Kidney glomerular epithelial cell (primary cell): ENCODE data around the gene VCAM1.
"Not testable (repeated sequence)": the region's sequence is repeated elsewhere in the genome, so short reads cannot be mapped to it uniquely, and the experiment has no call there.

Experiments
- DNase-seq: peaks from one replicate; lab custom pipeline; 2025; lab: John Stamatoyannopoulos, UW

Gene VCAM1

DNA sequence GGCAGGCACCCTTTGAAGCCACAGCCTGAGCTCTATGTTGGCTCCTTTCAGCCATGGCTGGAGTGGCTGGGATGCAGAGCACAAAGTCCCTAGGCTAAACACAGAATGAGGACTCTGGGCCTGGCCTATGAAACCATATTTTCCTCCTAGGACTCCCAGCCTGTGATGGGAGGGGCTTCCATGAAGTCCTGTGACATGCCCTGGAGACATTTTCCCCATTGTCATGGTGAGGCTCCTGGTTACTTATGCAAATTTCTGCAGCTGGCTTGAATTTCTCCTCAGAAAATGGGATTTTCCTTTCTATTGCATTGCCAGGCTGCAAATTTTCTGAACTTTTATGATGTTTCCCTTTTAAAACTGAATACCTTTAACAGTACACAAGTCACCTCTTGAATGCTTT lies 61.3 kb downstream of the VCAM1 start:
- DNase-seq: no peak

DNA sequence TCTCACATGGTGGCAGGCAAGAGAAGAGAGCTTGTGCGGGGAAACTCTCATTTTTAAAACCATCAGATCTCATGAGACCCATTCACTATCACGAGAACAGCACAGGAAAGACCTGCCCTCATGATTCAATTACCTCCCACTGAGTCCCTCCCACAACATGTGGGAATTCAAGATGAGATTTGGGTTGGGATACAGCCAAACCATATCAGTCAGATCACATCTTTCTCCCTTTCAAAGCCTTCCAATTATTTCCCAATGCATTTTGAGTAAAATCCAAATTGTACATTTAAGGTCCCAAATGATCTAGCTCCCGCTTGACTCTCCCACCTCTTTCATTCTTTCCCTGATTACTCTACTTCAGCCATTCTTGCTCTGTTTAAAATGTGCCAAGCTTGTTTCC lies 62.2 kb downstream of the VCAM1 start:
- DNase-seq: not testable (repeated sequence)

DNA sequence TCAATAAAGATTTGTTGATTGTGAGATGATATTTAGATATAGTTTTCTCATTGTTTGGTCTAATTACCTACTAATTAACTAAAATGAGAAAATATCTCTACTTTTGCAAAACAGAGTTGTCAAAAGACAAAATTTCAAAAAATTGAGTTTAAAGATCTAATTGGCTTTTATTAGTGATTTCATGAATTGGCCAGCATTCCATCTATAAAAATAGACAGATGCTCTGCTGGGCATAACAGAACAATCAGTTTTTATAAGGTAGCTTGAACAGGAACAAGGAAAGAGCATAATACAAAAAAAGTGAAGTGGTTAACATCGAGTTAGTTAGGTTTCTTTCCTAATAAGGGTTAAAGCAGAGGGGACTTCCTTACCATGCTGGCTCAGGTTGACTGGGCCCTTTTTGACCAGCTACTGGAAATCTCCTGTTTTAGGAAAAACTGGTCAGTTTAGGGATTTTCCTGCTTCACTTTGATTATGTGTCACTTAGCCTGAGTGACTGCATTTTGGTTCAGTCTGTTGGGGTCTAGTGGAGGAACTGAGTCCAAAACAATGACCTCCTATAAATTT lies 63.0 kb downstream of the VCAM1 start:
- no peak for DNase-seq

DNA sequence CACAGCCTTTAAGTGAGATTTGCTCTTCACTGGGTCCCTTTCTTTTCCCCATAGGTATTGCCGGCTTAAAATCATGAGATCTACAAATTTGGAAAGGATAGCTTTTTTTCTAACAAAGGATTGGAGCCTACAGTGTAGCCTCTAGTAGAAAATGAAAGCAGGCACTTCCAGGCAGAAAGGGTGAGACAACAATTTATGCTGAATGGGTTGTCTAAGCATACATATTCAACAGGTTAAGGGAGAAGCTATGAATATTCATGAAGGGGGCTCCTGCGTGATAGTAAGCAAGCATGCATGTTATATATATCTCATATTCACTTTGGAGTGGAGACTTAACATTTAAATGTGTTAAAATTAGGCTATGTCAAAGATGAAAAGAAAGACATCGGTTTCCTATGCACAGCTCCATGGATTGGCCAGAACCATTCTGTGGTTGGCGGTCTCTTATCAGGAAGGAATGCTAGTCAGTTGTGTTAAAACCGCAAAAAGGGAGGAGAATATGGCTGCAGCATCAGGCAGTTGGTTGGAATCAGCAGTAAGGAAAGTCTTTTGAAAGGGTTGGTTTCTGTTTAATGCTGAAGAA lies 66.0 kb downstream of the VCAM1 start:
- DNase-seq: no peak

DNA sequence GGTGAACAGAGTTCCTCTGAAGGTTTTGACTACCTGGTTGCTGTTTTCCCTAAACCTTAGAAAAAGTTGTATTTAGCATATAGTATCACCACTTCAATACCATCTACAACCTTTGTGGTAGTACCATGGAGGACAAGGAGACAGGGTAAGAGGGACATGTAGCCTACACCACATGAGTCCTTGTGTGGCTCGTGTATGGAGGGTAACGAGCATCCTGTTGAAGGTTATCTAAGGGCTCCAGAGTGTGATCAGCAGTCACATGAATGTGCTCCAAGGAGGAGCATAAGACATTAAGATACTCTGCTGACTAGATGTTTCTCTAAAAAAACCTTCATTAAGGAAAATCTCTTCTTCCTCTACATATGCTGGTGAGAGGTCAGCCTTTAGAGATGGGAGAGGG lies 67.3 kb downstream of the VCAM1 start:
- DNase-seq: no peak
